B cell (primary cell): Measurements from ENCODE around the gene MRRF. TPM values are rescaled to one million over a fixed set of nuclear protein-coding genes. Genes with fewer than 3 reads are reported as not detected.

Experiments
- ATAC-seq: fragments of 200-7000 bp; cut with Tn5 transposase; one replicate; pipeline ENCODE4 v1.10.0; 2021; ENCODE audit warnings: low read depth, mild to moderate bottlenecking, moderate number of reproducible peaks, moderate library complexity
- CTCF ChIA-PET: fragments of 350-600 bp; sonication (Branson Sonifier 250); formaldehyde crosslinking; loops from one replicate; lab custom pipeline; 2021; ENCODE audit warnings: antibody characterized with exemption, inconsistent platforms; lab: Charles Lee
- POLR2A ChIA-PET: fragments of 350-600 bp; sonication (Branson Sonifier 250); formaldehyde crosslinking; loops from one replicate; lab custom pipeline; 2021; ENCODE audit warnings: antibody characterized with exemption; lab: Charles Lee
- DNase-seq: peaks from one replicate; pipeline ENCODE4 v3.0.0; 2013
- H2AFZ ChIP-seq: 2 replicates; pipeline ENCODE4 v1.6.1; 2012; ENCODE audit warnings: mild to moderate bottlenecking, low read depth, low read length; ENCODE audit not compliant: insufficient read depth, poor library complexity, severe bottlenecking
- H3K27ac ChIP-seq, 2 donors: 1 replicate in 1 of 2; 2 replicates in 1 of 2; pipeline ENCODE4 v1.5.1; 2012 to 2013; ENCODE audit warnings: low read length in 2 of 2, mild to moderate bottlenecking in 2 of 2, moderate library complexity in 1 of 2
- H3K27me3 ChIP-seq, 4 experiments: fragments of 200-600 bp in 1 of 4; sonication (generic) in 1 of 4; replicated peaks in 1 of 4; 1 replicate in 2 of 4; 2 replicates in 2 of 4; pipeline versions ENCODE4 v1.6.1 to v1.7.0; 2013 to 2016; ENCODE audit warnings: low read length in 3 of 4, mild to moderate bottlenecking in 2 of 4, mixed read lengths in 1 of 4, moderate library complexity in 1 of 4; ENCODE audit not compliant: insufficient read depth in 4 of 4, control insufficient read depth in 3 of 4; ENCODE audit errors: control extremely low read depth in 1 of 4
- H3K36me3 ChIP-seq, 2 experiments: replicated peaks in 1 of 2; 1 replicate in 1 of 2; 2 replicates in 1 of 2; pipeline versions ENCODE4 v1.6.1 to v1.7.1; 2013; ENCODE audit warnings: low read length in 1 of 2; ENCODE audit not compliant: insufficient read depth in 2 of 2, control insufficient read depth in 1 of 2; ENCODE audit errors: control extremely low read depth in 1 of 2, extremely low read depth in 1 of 2
- H3K4me1 ChIP-seq, 2 donors: fragments of 200-600 bp in 1 of 2; sonication (generic) in 1 of 2; 1 replicate in 1 of 2; 2 replicates in 1 of 2; pipeline versions ENCODE4 v1.5.1 to v1.6.1; 2013 to 2017; ENCODE audit warnings: low read length in 2 of 2; ENCODE audit not compliant: control insufficient read depth in 2 of 2, insufficient read depth in 2 of 2
- H3K4me2 ChIP-seq: replicated peaks from 2 replicates; pipeline ENCODE3; 2012; ENCODE audit warnings: mild to moderate bottlenecking, low read depth, low read length; ENCODE audit not compliant: poor library complexity, severe bottlenecking
- H3K4me3 ChIP-seq, 5 experiments: fragments of 200-600 bp in 1 of 5; sonication (generic) in 1 of 5; 1 replicate in 3 of 5; 2 replicates in 2 of 5; pipeline versions ENCODE4 v1.5.1 to v1.7.0; 2011 to 2016; ENCODE audit warnings: low read length in 4 of 5, mild to moderate bottlenecking in 4 of 5, low read depth in 2 of 5, control low read depth in 1 of 5, moderate library complexity in 1 of 5; ENCODE audit not compliant: insufficient read depth in 1 of 5; ENCODE audit errors: control extremely low read depth in 1 of 5, extremely low read depth in 1 of 5
- H3K79me2 ChIP-seq: fragments of 200-600 bp; sonication (generic); one replicate; pipeline ENCODE4 v1.6.0; 2016; ENCODE audit warnings: low read length; ENCODE audit not compliant: control insufficient read depth, insufficient read depth
- H3K9ac ChIP-seq: fragments of 200-600 bp; sonication (generic); 2 replicates; pipeline ENCODE4 v1.6.1; 2017; ENCODE audit warnings: mild to moderate bottlenecking, low read length, moderate library complexity
- H3K9me3 ChIP-seq, 3 donors: one replicate each; pipeline versions ENCODE4 v1.6.1 to v1.7.1; 2013; ENCODE audit warnings: low read length in 2 of 3; ENCODE audit not compliant: control insufficient read depth in 2 of 3, insufficient read depth in 1 of 3; ENCODE audit errors: control extremely low read depth in 1 of 3
- H4K20me1 ChIP-seq: 2 replicates; pipeline ENCODE4 v1.6.0; 2012; ENCODE audit warnings: mild to moderate bottlenecking, low read length; ENCODE audit not compliant: insufficient read depth, control insufficient read depth, poor library complexity, severe bottlenecking
- H3K27ac Mint-ChIP-seq: one replicate; pipeline ENCODE4 v1.8.0; 2021; ENCODE audit warnings: mixed read lengths
- H3K27me3 Mint-ChIP-seq: one replicate; pipeline ENCODE4 v1.8.0; 2021; ENCODE audit warnings: mixed read lengths
- H3K4me1 Mint-ChIP-seq: one replicate; pipeline ENCODE4 v1.8.0; 2021; ENCODE audit warnings: mixed read lengths
- H3K4me3 Mint-ChIP-seq: one replicate; pipeline ENCODE4 v1.8.0; 2021; ENCODE audit warnings: mixed read lengths
- H3K9me3 Mint-ChIP-seq: one replicate; pipeline ENCODE4 v1.8.0; 2022; ENCODE audit warnings: mixed read lengths; ENCODE audit not compliant: insufficient read depth
- EZH2 ChIP-seq: IDR thresholded peaks from 2 replicates; pipeline ENCODE4 v1.6.1; 2012; ENCODE audit warnings: borderline replicate concordance, low read depth, mild to moderate bottlenecking, moderate library complexity, low read length; ENCODE audit not compliant: insufficient read depth, poor library complexity, severe bottlenecking
- WGBS: methylation state at CpG from one replicate; pipeline ENCODE4 v1.1.5; 2013; ENCODE audit warnings: missing lambda C conversion rate; ENCODE audit not compliant: insufficient coverage; 5-methylcytosine and 5-hydroxymethylcytosine counted together
- intact Hi-C: fragments of 100-400 bp; cut with micrococcal nuclease; formaldehyde crosslinking; loops from one replicate; pipeline ENCODE4 v1.10.0; 2022
- polyA plus RNA-seq: library from polyadenylated mRNA; depleted of rRNA; stranded (reverse); fragments of >200 nt; gene quantifications from 2 replicates; pipeline ENCODE4 v1.2.3, GENCODE V29; 2012
- total RNA-seq, 2 donors: library from RNA; stranded (reverse); fragments of 120-200 nt in 1 of 2; gene quantifications; 1 replicate in 1 of 2; 2 replicates in 1 of 2; pipeline versions ENCODE4 v1.2.3 to v1.2.4, GENCODE V29; 2013 to 2022
- TF ChIP-seq, protein P1 (sequence below): fragments of 200-600 bp; IDR thresholded peaks from one replicate; pipeline ENCODE4 v1.8.0; 2022; ENCODE audit warnings: antibody characterized with exemption, mild to moderate bottlenecking

The MRRF gene
- total and polyA plus RNA-seq, 2 donors (not counting 1 experiment from before 2014, with no cell fraction given) = 38.6 to 44.9 TPM

DNA sequence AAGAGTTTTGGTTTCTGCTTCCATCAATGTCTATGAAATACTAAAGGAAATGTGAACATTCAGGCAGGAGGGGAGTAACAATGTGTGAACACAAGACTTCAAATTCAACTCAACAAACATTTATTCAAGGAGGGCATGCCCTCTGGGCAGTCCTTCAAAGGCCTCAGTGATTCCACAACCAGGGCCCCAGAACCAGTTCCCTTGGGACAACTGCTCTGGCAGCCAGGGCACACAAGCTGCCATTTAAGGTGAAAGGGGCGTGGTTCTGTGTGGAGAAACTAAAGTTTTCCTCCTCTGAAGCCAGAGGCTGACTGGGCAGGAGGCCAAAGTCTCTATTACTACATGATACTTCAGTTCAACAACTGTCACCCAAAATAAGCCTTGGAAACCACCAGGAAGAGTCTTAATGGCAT is 3.2 kb upstream of the MRRF start:
- intact Hi-C loops = loop anchor here (10.0 kb wide), 2 partner anchors 193 to 683 kb away; partner anchors contain the start of gene RABGAP1
- Mint-ChIP-seq H3K9me3 (no peaks in the 10 kb centered on the region), H3K4me3 (no peak overlapping the region), H3K27ac (no peak overlapping the region), H3K4me1 (peaks cover 35% of the 10 kb centered on the region), H3K27me3 (no peaks in the 10 kb centered on the region)
- Histone ChIP-seq H3K4me3 (no peak overlapping the region), H3K9ac (no peak overlapping the region), H3K27me3 (no peaks in the 10 kb centered on the region), H3K27ac (no peak overlapping the region), H4K20me1 (peaks cover 3% of the 10 kb centered on the region), H3K79me2 (peaks cover 61% of the 10 kb centered on the region), H3K9me3 (no peaks in the 10 kb centered on the region), H3K4me2 (no peak overlapping the region), H3K36me3 (peaks cover 0 to 35% of the 10 kb centered on the region in 2 experiments), H3K4me1 (peaks cover 23 to 25% of the 10 kb centered on the region in 2 donors), H2AFZ (no peak overlapping the region)
- ChIA-PET POLR2A (no interaction called here), CTCF (interaction anchor here (0.9 kb wide), 1 partner anchor 89 kb away, joined by 3 read pairs; no protein-coding TSS in a partner anchor)
- DNase-seq = no peak
- WGBS = no CpG with 5 or more reads among the region's 1 CpG
- ATAC-seq = no peak
- no peak for TF ChIP-seq EZH2

DNA sequence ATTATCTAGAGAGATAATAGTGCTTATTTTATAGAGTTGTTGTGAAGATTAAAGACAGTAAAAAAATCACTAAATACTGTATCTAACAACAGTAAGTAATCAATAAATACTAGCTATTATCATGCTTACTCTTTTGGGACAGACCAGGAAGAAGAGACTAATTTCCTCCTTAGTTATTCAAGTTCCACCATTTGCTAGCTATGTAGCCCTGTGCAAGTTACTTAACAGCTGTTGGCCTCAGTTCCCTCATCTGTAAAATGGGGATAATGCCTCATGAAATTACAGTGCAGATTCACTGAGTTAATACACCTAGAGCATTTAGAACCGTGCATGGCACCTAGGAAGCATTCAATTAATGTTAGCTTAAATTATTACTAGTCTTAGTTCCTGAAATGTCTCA is 2.6 kb upstream of the MRRF start:
- Histone ChIP-seq H3K27me3 (no peaks in the 10 kb centered on the region), H3K4me1 (peaks cover 23 to 25% of the 10 kb centered on the region in 2 donors), H4K20me1 (peaks cover under 1% of the 10 kb centered on the region), H3K4me3 (no peak overlapping the region), H2AFZ (no peak overlapping the region), H3K9me3 (no peaks in the 10 kb centered on the region), H3K79me2 (peaks cover 65% of the 10 kb centered on the region), H3K36me3 (peaks cover 0 to 31% of the 10 kb centered on the region in 2 experiments), H3K9ac (no peak overlapping the region), H3K4me2 (no peak overlapping the region), H3K27ac (peak overlapping the region in 1 of 2 donors; percentile 34)
- Mint-ChIP-seq H3K4me3 (no peak overlapping the region), H3K4me1 (peaks cover 36% of the 10 kb centered on the region), H3K27me3 (no peaks in the 10 kb centered on the region), H3K9me3 (no peaks in the 10 kb centered on the region), H3K27ac (no peak overlapping the region)
- intact Hi-C loops = loop anchor here (10.0 kb wide), 2 partner anchors 193 to 683 kb away; partner anchors contain the start of gene RABGAP1
- no CpG with 5 or more reads among the region's 1 CpG for WGBS
- no peak for DNase-seq
- ChIA-PET POLR2A (no interaction called here), CTCF (interaction anchor here (0.9 kb wide), 1 partner anchor 89 kb away, joined by 3 read pairs; no protein-coding TSS in a partner anchor)
- no peak for ATAC-seq
- TF ChIP-seq, protein P1, sequence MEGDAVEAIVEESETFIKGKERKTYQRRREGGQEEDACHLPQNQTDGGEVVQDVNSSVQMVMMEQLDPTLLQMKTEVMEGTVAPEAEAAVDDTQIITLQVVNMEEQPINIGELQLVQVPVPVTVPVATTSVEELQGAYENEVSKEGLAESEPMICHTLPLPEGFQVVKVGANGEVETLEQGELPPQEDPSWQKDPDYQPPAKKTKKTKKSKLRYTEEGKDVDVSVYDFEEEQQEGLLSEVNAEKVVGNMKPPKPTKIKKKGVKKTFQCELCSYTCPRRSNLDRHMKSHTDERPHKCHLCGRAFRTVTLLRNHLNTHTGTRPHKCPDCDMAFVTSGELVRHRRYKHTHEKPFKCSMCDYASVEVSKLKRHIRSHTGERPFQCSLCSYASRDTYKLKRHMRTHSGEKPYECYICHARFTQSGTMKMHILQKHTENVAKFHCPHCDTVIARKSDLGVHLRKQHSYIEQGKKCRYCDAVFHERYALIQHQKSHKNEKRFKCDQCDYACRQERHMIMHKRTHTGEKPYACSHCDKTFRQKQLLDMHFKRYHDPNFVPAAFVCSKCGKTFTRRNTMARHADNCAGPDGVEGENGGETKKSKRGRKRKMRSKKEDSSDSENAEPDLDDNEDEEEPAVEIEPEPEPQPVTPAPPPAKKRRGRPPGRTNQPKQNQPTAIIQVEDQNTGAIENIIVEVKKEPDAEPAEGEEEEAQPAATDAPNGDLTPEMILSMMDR = no peak
- no peak for TF ChIP-seq EZH2
